SK-N-SH (cell line): ENCODE results near the gene RTN4. TPM values are rescaled to one million over a fixed set of nuclear protein-coding genes. Genes with fewer than 3 reads are reported as not detected.

Experiments used
- CTCF ChIA-PET: fragments of 300-600, 350-600 bp; formaldehyde crosslinking; extraction: SDS; loops from one replicate; lab custom pipeline; 2021; lab: Yijun Ruan, JAX
- POLR2A ChIA-PET: fragments of 350-600 bp; sonication (Branson Sonifier 250); formaldehyde crosslinking; extraction: SDS; loops from one replicate; lab custom pipeline; 2020; ENCODE audit warnings: antibody characterized with exemption, inconsistent platforms; lab: Yijun Ruan, JAX
- DNase-seq: peaks from one replicate; pipeline ENCODE4 v3.0.0; 2012
- H2AFZ ChIP-seq: fragments of 200-600 bp; sonication (generic); 2 replicates; pipeline ENCODE4 v1.8.1; 2016; ENCODE audit warnings: antibody characterized with exemption, mild to moderate bottlenecking, low read depth
- H3F3A ChIP-seq: fragments of 200-600 bp; sonication (generic); replicated peaks from 2 replicates; pipeline ENCODE3; 2016; ENCODE audit warnings: antibody characterized with exemption, mild to moderate bottlenecking; ENCODE audit not compliant: insufficient read depth
- H3K27ac ChIP-seq, 2 experiments: fragments of 200-500 bp in 1 of 2; fragments of 200-600 bp in 1 of 2; sonication (Bioruptor generic) in 1 of 2; sonication (generic), shearing (Covaris generic) in 1 of 2; 2 replicates each; pipeline versions ENCODE4 v1.5.1 to v1.6.1; 2014 to 2016; ENCODE audit warnings: low read depth in 2 of 2, inconsistent platforms in 1 of 2, low read length in 1 of 2, mild to moderate bottlenecking in 1 of 2, mixed read lengths in 1 of 2
- H3K27me3 ChIP-seq: fragments of 200-600 bp; sonication (generic), shearing (Covaris generic); 2 replicates; pipeline ENCODE4 v1.6.1; 2016; ENCODE audit warnings: mixed run types; ENCODE audit not compliant: insufficient read depth
- H3K36me3 ChIP-seq, 2 experiments: fragments of 200-500 bp in 1 of 2; fragments of 200-600 bp in 1 of 2; sonication (Bioruptor generic) in 1 of 2; sonication (generic) in 1 of 2; replicated peaks in 1 of 2; 2 replicates each; pipeline versions ENCODE3 to v1.5.1; 2014 to 2016; ENCODE audit warnings: low read length in 1 of 2, mild to moderate bottlenecking in 1 of 2; ENCODE audit not compliant: insufficient read depth in 2 of 2, control insufficient read depth in 1 of 2
- H3K4me1 ChIP-seq, 2 experiments: fragments of 200-500 bp in 1 of 2; fragments of 200-600 bp in 1 of 2; sonication (Bioruptor generic) in 1 of 2; sonication (generic), shearing (Covaris generic) in 1 of 2; 2 replicates each; pipeline versions ENCODE4 v1.5.1 to v1.6.1; 2014 to 2016; ENCODE audit warnings: low read depth in 1 of 2, low read length in 1 of 2, mixed run types in 1 of 2; ENCODE audit not compliant: insufficient read depth in 2 of 2, control insufficient read depth in 1 of 2
- H3K4me2 ChIP-seq: fragments of 200-600 bp; sonication (generic), shearing (Covaris generic); 2 replicates; pipeline ENCODE4 v1.6.1; 2017; ENCODE audit warnings: mixed run types
- H3K4me3 ChIP-seq, 2 experiments: fragments of 200-500 bp in 1 of 2; fragments of 200-600 bp in 1 of 2; sonication (Bioruptor generic) in 1 of 2; sonication (generic), shearing (Covaris generic) in 1 of 2; 2 replicates each; pipeline versions ENCODE4 v1.5.1 to v1.8.1; 2014 to 2016; ENCODE audit warnings: low read depth in 2 of 2, inconsistent platforms in 1 of 2, low read length in 1 of 2, mild to moderate bottlenecking in 1 of 2, mixed read lengths in 1 of 2, moderate library complexity in 1 of 2
- H3K79me2 ChIP-seq: fragments of 200-600 bp; sonication (generic); 2 replicates; pipeline ENCODE4 v1.8.1; 2017; ENCODE audit warnings: mild to moderate bottlenecking; ENCODE audit not compliant: insufficient read depth
- H3K9ac ChIP-seq: fragments of 200-600 bp; sonication (generic); 2 replicates; pipeline ENCODE4 v1.6.1; 2017; ENCODE audit warnings: mixed run types
- H3K9me2 ChIP-seq: fragments of 200-600 bp; sonication (generic); 2 replicates; pipeline ENCODE4 v1.6.1; 2017; ENCODE audit warnings: mixed run types
- H3K9me3 ChIP-seq: fragments of 200-600 bp; sonication (generic); 2 replicates; pipeline ENCODE4 v1.6.1; 2017; ENCODE audit warnings: mixed run types, mild to moderate bottlenecking, moderate library complexity
- H4K20me1 ChIP-seq: fragments of 200-600 bp; sonication (generic); 2 replicates; pipeline ENCODE4 v1.6.1; 2017; ENCODE audit warnings: mild to moderate bottlenecking, mixed run types; ENCODE audit not compliant: insufficient read depth
- CHD2 ChIP-seq: fragments of 150-350 bp; IDR thresholded peaks from 2 replicates; pipeline ENCODE4 v1.6.1; 2018; ENCODE audit warnings: low read length; ENCODE audit not compliant: partially characterized antibody
- EP300 ChIP-seq, 2 experiments: IDR thresholded peaks; 2 replicates each; pipeline versions ENCODE4 v1.4.0 to v1.6.1; 2012; ENCODE audit warnings: borderline replicate concordance in 1 of 2, low read depth in 1 of 2, low read length in 1 of 2
- FOSL2 ChIP-seq: IDR thresholded peaks from 2 replicates; pipeline ENCODE4 v1.4.0; 2012; ENCODE audit warnings: low read depth, mild to moderate bottlenecking, moderate library complexity, borderline replicate concordance
- GATA2 ChIP-seq: sonication (generic); formaldehyde crosslinking; IDR thresholded peaks from 2 replicates; pipeline ENCODE4 v1.5.0; 2020; ENCODE audit warnings: mild to moderate bottlenecking, missing genetic modification reagents
- MAX ChIP-seq: IDR thresholded peaks from 2 replicates; pipeline ENCODE4 v1.4.0; 2012; ENCODE audit warnings: low read depth
- NRF1 ChIP-seq: IDR thresholded peaks from 2 replicates; pipeline ENCODE4 v1.6.1; 2012; ENCODE audit warnings: low read depth, mild to moderate bottlenecking, low read length
- RCOR1 ChIP-seq: fragments of 150-350 bp; IDR thresholded peaks from 2 replicates; pipeline ENCODE4 v1.6.1; 2017; ENCODE audit warnings: antibody characterized with exemption, low read length
- RXRA ChIP-seq: IDR thresholded peaks from 2 replicates; pipeline ENCODE4 v1.4.0; 2012; ENCODE audit warnings: low read depth, mild to moderate bottlenecking, borderline replicate concordance
- SIN3A ChIP-seq: IDR thresholded peaks from 2 replicates; pipeline ENCODE4 v1.6.1; 2012; ENCODE audit warnings: low read depth, mild to moderate bottlenecking, low read length, moderate library complexity, borderline replicate concordance
- SMC3 ChIP-seq: IDR thresholded peaks from 2 replicates; pipeline ENCODE4 v1.6.1; 2012; ENCODE audit warnings: low read depth, low read length, improper control_type of control experiment
- TAF1 ChIP-seq: IDR thresholded peaks from 2 replicates; pipeline ENCODE4 v1.6.1; 2012; ENCODE audit warnings: low read depth, mild to moderate bottlenecking, low read length, moderate library complexity, borderline replicate concordance
- TEAD4 ChIP-seq: IDR thresholded peaks from 2 replicates; pipeline ENCODE4 v1.4.0; 2012; ENCODE audit warnings: mild to moderate bottlenecking, borderline replicate concordance; ENCODE audit not compliant: insufficient read depth
- USF1 ChIP-seq: IDR thresholded peaks from 2 replicates; pipeline ENCODE4 v1.4.0; 2012; ENCODE audit warnings: low read depth, borderline replicate concordance
- YY1 ChIP-seq: IDR thresholded peaks from 2 replicates; pipeline ENCODE4 v1.4.0; 2012; ENCODE audit warnings: low read depth, mild to moderate bottlenecking
- ZBTB33 ChIP-seq: IDR thresholded peaks from 2 replicates; pipeline ENCODE4 v1.4.0; 2012; ENCODE audit warnings: low read depth, borderline replicate concordance
- WGBS: methylation state at CpG from one replicate; pipeline ENCODE4 v1.1.6; 2017; ENCODE audit warnings: low lambda C conversion rate; 5-methylcytosine and 5-hydroxymethylcytosine counted together
- polyA plus RNA-seq, 3 experiments: library from polyadenylated mRNA; depleted of rRNA; stranded (reverse); fragments of >200 nt; gene quantifications; 2 replicates each; pipeline ENCODE4 v1.2.3, GENCODE V29; 2012
- TF ChIP-seq, protein P1 (sequence below): IDR thresholded peaks from 2 replicates; pipeline ENCODE4; 2012
- TF ChIP-seq, protein P2 (sequence below): fragments of 150-350 bp; IDR thresholded peaks from 2 replicates; pipeline ENCODE4 v1.6.1; 2017; ENCODE audit warnings: antibody characterized with exemption, low read length, low read depth, borderline replicate concordance

RTN4 gene
- polyA plus RNA-seq, 1 of the 3 experiments (the other 2 are of a cell fraction), result 315 TPM

DNA sequence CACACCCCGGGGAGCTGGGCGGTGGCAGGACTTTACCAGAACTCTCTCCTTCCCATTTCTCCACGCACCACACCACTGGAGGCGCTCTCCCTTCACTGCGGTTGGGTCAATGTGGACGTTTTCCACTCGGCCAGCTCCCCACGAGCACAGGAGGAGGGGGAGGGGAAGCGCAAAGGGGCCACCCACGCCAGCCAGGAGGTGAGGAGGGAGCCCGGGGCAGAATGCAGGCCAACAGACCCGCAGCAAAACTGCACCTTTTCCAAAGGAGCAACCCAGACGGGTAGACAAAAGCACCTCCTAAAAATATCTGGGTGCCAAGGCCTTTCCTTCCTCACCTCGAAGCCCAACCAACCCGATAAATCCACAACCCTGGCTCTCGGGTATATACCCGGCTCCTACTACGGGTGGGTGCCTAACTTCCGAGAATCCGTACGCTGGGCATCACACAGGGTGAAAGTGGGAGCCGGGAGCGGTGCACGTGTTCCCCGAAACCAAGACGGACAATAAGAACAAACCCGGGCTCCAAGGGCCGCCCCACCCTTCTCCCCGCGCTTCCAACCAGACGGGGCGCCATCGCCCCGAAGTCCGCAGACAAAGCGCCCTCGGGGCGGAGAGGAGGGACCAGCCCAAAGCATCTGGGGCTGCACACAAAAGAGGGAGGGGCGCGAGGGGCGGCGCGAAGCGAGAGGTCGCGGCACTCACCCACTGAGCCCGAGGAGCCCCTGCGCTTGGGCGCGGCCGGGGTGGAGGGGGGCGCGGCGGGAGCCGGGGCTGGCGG, 1.0 kb downstream of the RTN4 start (continued):
- TF ChIP-seq, protein P1, sequence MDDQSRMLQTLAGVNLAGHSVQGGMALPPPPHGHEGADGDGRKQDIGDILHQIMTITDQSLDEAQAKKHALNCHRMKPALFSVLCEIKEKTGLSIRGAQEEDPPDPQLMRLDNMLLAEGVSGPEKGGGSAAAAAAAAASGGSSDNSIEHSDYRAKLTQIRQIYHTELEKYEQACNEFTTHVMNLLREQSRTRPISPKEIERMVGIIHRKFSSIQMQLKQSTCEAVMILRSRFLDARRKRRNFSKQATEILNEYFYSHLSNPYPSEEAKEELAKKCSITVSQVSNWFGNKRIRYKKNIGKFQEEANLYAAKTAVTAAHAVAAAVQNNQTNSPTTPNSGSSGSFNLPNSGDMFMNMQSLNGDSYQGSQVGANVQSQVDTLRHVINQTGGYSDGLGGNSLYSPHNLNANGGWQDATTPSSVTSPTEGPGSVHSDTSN, result no peak; the same call in 1 of the 2 replicates
- TF ChIP-seq TAF1, result peak; percentile 81
- TF ChIP-seq ZBTB33, result no peak
- TF ChIP-seq YY1, result no peak
- TF ChIP-seq, protein P2, sequence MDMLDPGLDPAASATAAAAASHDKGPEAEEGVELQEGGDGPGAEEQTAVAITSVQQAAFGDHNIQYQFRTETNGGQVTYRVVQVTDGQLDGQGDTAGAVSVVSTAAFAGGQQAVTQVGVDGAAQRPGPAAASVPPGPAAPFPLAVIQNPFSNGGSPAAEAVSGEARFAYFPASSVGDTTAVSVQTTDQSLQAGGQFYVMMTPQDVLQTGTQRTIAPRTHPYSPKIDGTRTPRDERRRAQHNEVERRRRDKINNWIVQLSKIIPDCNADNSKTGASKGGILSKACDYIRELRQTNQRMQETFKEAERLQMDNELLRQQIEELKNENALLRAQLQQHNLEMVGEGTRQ, result no peak
- no peak for TF ChIP-seq USF1
- TF ChIP-seq EP300 (IDR thresholded peaks at IDR 0.05; ENCODE audit: borderline replicate concordance in 1 of 2, low read depth in 1 of 2, low read length in 1 of 2), result 0 out of 4 replicates have a peak, but pooled peaks of 1 of the 2 experiments have one; percentile 17
- no peak for TF ChIP-seq NRF1
- peak; percentile 67 for TF ChIP-seq MAX

- POLR2A ChIA-PET, result interaction anchor here (1.0 to 2.6 kb wide), 5 partner anchors 115 to 490 kb away, joined by 3 to 10 read pairs (median 5); partner anchors contain the start of genes CCDC88A, CLHC1 and RPS27A
- DNase-seq, result peak; percentile 21
- peak overlapping the region; percentile 98 to 100 for H3K27ac ChIP-seq
- no peak for TF ChIP-seq ZBTB33
- no peak for TF ChIP-seq CHD2
- no peak for TF ChIP-seq GATA2 (CRISPR knock-in tag)
- TF ChIP-seq RXRA, result no peak
- TF ChIP-seq RCOR1, result no peak
- peak; percentile 39; the same call in 1 of the 2 replicates for TF ChIP-seq YY1
- TF ChIP-seq FOSL2, result no peak
- TF ChIP-seq SMC3, result 0 out of 2 replicates have a peak, but pooled peaks have one; percentile 8
- TF ChIP-seq EP300 (IDR thresholded peaks at IDR 0.05; ENCODE audit: borderline replicate concordance in 1 of 2, low read depth in 1 of 2, low read length in 1 of 2), result no peak
- TF ChIP-seq MAX, result peak; percentile 24; the same call in 1 of the 2 replicates
- 0 out of 2 replicates have a peak, but pooled peaks have one; percentile 45 for TF ChIP-seq SIN3A
- TF ChIP-seq TEAD4, result no peak
- peak; percentile 77; the same call in 1 of the 2 replicates for TF ChIP-seq USF1
- no peak for TF ChIP-seq TAF1
Observed at GRCh38 chr2:55048508-55049042, 1.7 kb downstream of the RTN4 start.

More at GRCh38 chr2:55048508-55049042, 1.7 kb downstream of the RTN4 start:
- Histone ChIP-seq H3K79me2 (peaks cover 84% of the 10 kb centered on the region), H3K9ac (peak overlapping the region; percentile 99), H3K27me3 (no peaks in the 10 kb centered on the region), H4K20me1 (peaks cover 57% of the 10 kb centered on the region), H2AFZ (no peak overlapping the region), H3K4me3 (peak overlapping the region; percentile 95 to 99), H3K36me3 (peaks cover 18 to 21% of the 10 kb centered on the region in 2 experiments), H3K4me2 (peak overlapping the region; percentile 94), H3F3A (peaks cover 35% of the 10 kb centered on the region), H3K9me2 (no peaks in the 10 kb centered on the region), H3K4me1 (peaks cover 5 to 15% of the 10 kb centered on the region in 2 experiments; a peak in 3 of 4 replicates), H3K9me3 (no peaks in the 10 kb centered on the region)
- WGBS, result under 1% methylated on average over 16 of the region's 16 CpGs
- CTCF ChIA-PET, result interaction anchor here (0.6 to 3.7 kb wide), 41 partner anchors 8 to 447 kb away, joined by 3 to 60 read pairs (median 4); partner anchors contain the start of gene EML6
